Fibroblast of lung (primary cell): ENCODE data around the gene LCN9.

ENCODE experiments used
- EZH2 ChIP-seq: IDR thresholded peaks from 2 replicates; pipeline ENCODE4 v1.5.1; 2012; ENCODE audit warnings: low read length, control low read depth, mild to moderate bottlenecking; ENCODE audit errors: missing control alignments
- TF ChIP-seq, protein P1 (sequence below), 2 donors: IDR thresholded peaks in 1 of 2; conservative IDR thresholded peaks in 1 of 2; 1 replicate in 1 of 2; 2 replicates in 1 of 2; pipeline ENCODE4 v1.5.1; 2011 to 2012; ENCODE audit warnings: low read length in 2 of 2, control low read depth in 1 of 2, inconsistent platforms in 1 of 2, low read depth in 1 of 2, mild to moderate bottlenecking in 1 of 2

DNA sequence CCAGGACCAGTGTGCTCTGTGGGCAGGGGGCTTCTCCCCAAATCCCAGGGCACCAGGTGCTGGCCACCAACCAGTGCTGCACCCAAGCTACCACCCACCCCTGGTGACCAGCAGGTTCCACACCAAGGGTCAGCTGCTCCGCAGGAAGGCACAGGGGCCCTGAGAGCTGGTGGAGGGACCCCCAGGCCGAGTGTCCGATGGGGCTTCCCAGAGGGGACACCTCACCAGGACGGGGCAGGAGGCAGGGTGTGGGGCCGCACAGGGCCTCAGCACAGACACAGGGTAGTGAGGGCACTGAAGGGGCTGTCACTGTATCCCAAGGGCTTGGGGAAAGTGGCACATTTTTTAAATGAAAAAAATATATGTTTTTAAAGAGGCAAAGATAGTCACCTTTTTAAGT lies 18.1 kb downstream of the LCN9 start:
- TF ChIP-seq, protein P1, sequence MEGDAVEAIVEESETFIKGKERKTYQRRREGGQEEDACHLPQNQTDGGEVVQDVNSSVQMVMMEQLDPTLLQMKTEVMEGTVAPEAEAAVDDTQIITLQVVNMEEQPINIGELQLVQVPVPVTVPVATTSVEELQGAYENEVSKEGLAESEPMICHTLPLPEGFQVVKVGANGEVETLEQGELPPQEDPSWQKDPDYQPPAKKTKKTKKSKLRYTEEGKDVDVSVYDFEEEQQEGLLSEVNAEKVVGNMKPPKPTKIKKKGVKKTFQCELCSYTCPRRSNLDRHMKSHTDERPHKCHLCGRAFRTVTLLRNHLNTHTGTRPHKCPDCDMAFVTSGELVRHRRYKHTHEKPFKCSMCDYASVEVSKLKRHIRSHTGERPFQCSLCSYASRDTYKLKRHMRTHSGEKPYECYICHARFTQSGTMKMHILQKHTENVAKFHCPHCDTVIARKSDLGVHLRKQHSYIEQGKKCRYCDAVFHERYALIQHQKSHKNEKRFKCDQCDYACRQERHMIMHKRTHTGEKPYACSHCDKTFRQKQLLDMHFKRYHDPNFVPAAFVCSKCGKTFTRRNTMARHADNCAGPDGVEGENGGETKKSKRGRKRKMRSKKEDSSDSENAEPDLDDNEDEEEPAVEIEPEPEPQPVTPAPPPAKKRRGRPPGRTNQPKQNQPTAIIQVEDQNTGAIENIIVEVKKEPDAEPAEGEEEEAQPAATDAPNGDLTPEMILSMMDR (conservative IDR thresholded peaks at IDR 0.05 in 1 of 2, IDR thresholded peaks at IDR 0.05 in 1 of 2; ENCODE audit: low read depth in 1 of 2, low read length in 2 of 2): no peak
- no peak for TF ChIP-seq EZH2
